ENCODE results near the gene ADRM1.

DNA sequence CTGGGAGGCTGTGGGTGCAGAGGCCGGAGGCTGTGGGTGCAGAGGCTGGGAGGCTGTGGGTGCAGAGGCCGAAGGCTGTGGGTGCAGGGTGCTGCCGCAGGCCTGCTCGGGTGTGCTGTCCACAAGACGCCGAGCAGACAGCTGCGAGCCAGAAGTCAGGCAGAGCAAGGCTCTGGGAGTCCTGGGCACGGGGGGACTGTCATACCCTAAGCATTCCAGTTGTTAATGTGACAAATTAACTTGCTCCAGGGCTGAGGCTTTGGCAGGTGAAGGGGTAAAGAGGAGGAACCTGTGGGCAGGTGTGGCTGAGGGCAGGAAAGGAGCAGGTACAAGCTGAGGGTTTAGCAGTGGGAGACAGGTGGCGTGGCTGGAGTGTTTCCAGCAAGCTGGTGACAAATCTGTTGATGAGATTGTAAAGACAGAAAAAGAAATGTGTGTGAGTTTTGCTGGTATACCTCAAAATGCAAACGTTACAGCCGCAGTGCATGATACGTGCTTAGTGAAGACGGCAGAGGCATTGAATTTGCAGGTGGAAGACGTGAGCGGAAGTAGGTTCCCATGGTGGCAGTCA lies 14.2 kb upstream of the ADRM1 start:
- TF ChIP-seq EZH2 (IDR thresholded peaks at IDR 0.05; ENCODE audit: low read depth): no peak
- no peak for TF ChIP-seq CTCF (conservative IDR thresholded peaks at IDR 0.05)

Measured in PC-9 (cell line).